GM12878 (cell line): ENCODE measurements around the gene NFKBIZ.

Experiments
- CHD1 ChIP-seq: IDR thresholded peaks from 2 replicates; pipeline ENCODE4 v1.6.1; 2012; ENCODE audit warnings: low read depth, low read length, improper control_type of control experiment
- EZH2 ChIP-seq: IDR thresholded peaks from 2 replicates; pipeline ENCODE4 v1.6.1; 2012; ENCODE audit warnings: low read depth, mild to moderate bottlenecking, control low read depth, inconsistent platforms, low read length, borderline replicate concordance; ENCODE audit not compliant: control insufficient read depth
- FOXM1 ChIP-seq: IDR thresholded peaks from 2 replicates; pipeline ENCODE4 v1.6.1; 2012; ENCODE audit warnings: low read depth, mild to moderate bottlenecking, inconsistent platforms, low read length, moderate library complexity
- RAD21 ChIP-seq: IDR thresholded peaks from 2 replicates; pipeline ENCODE4 v1.6.1; 2011; ENCODE audit warnings: mild to moderate bottlenecking, low read depth, low read length, moderate library complexity; ENCODE audit not compliant: insufficient read depth
- TCF12 ChIP-seq: IDR thresholded peaks from 2 replicates; pipeline ENCODE4 v1.6.1; 2011; ENCODE audit warnings: low read depth, mild to moderate bottlenecking, low read length

DNA sequence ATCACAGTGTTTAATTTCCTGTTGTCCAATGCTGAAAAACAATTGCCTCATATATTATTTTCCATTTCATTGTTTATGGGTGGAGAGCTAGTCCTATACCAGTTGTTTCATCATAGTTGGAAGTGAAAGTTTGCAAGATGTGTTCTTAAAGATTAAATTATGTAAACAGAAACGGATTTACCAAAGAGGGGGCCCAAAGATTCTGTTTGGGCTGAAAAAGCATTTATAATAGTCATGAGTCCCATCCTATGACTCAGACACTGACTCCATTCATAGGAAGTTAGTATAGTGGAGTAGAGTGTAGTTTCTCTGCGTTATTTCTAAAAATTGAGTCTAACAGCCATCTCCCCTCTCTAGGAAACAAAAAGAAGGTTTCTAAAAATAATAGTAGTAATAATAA is 24.3 kb downstream of the NFKBIZ start:
- TF ChIP-seq FOXM1 (no peak), EZH2 (no peak), RAD21 (no peak), CHD1 (no peak), TCF12 (no peak)
